ENCODE data around the gene SAXO2. TPM values are rescaled to one million over a fixed set of nuclear protein-coding genes. Genes with fewer than 3 reads are reported as not detected.
"Not testable (repeated sequence)": the region's sequence is repeated elsewhere in the genome, so short reads cannot be mapped to it uniquely, and the experiment has no call there.

The SAXO2 gene
- total RNA-seq, 2 experiments from 2014 or later: not detected

GRCh38 chr15:82298032-82298431 is 35.4 kb downstream of the SAXO2 start:
- ATAC-seq: no peak
- H3K27me3 Mint-ChIP-seq: no peaks in the 10 kb centered on the region
- H3K4me1 Mint-ChIP-seq: peaks cover 19% of the 10 kb centered on the region
- H3K27ac Mint-ChIP-seq: peak overlapping the region; percentile 17
- H3K36me3 Mint-ChIP-seq: no peaks in the 10 kb centered on the region
- CTCF ChIA-PET: no interaction called here
- no peaks in the 10 kb centered on the region for H3K9me3 Mint-ChIP-seq (ENCODE audit: low read depth)
- DNase-seq: no peak
- no peak overlapping the region for H3K4me3 Mint-ChIP-seq

GRCh38 chr15:82298520-82298919 is 35.9 kb downstream of the SAXO2 start:
- CTCF ChIA-PET: no interaction called here
- Mint-ChIP-seq H3K4me1 (peaks cover 19% of the 10 kb centered on the region), H3K27ac (no peak overlapping the region), H3K4me3 (no peak overlapping the region), H3K36me3 (no peaks in the 10 kb centered on the region), H3K9me3 (ENCODE audit: low read depth) (no peaks in the 10 kb centered on the region), H3K27me3 (no peaks in the 10 kb centered on the region)
- ATAC-seq (peak; percentile 84), DNase-seq (peak; percentile 77)

- H3K27me3 Mint-ChIP-seq; H3K36me3 Mint-ChIP-seq; CTCF ChIA-PET; H3K9me3 Mint-ChIP-seq (ENCODE audit: low read depth); ATAC-seq; H3K27ac Mint-ChIP-seq; DNase-seq; H3K4me3 Mint-ChIP-seq: not testable (repeated sequence)
- peaks cover 19% of the 10 kb centered on the region for H3K4me1 Mint-ChIP-seq
Observed at GRCh38 chr15:82299511-82299914, 36.9 kb downstream of the SAXO2 start.

- H3K36me3 Mint-ChIP-seq; ATAC-seq; H3K27me3 Mint-ChIP-seq; H3K27ac Mint-ChIP-seq; H3K4me3 Mint-ChIP-seq; CTCF ChIA-PET; H3K9me3 Mint-ChIP-seq (ENCODE audit: low read depth); DNase-seq: not testable (repeated sequence)
- H3K4me1 Mint-ChIP-seq: peaks cover 19% of the 10 kb centered on the region
Observed at GRCh38 chr15:82300326-82300725, 37.7 kb downstream of the SAXO2 start.

- Mint-ChIP-seq H3K36me3 (no peaks in the 10 kb centered on the region), H3K4me1 (peaks cover 19% of the 10 kb centered on the region), H3K27me3 (no peaks in the 10 kb centered on the region), H3K27ac (no peak overlapping the region), H3K9me3 (ENCODE audit: low read depth) (no peaks in the 10 kb centered on the region), H3K4me3 (no peak overlapping the region)
- ATAC-seq (no peak), DNase-seq (no peak)
- CTCF ChIA-PET: no interaction called here
Observed at GRCh38 chr15:82300883-82301282, 38.3 kb downstream of the SAXO2 start.

GRCh38 chr15:82301296-82302016 is 38.8 kb downstream of the SAXO2 start:
- Mint-ChIP-seq H3K4me1 (peaks cover 19% of the 10 kb centered on the region), H3K4me3 (no peak overlapping the region), H3K9me3 (ENCODE audit: low read depth) (no peaks in the 10 kb centered on the region), H3K27me3 (no peaks in the 10 kb centered on the region), H3K36me3 (no peaks in the 10 kb centered on the region), H3K27ac (no peak overlapping the region)
- DNase-seq (no peak), ATAC-seq (no peak)
- CTCF ChIA-PET: no interaction called here

GRCh38 chr15:82303956-82304777 is 41.5 kb downstream of the SAXO2 start:
- H3K4me3 Mint-ChIP-seq: no peak overlapping the region
- H3K4me1 Mint-ChIP-seq: no peaks in the 10 kb centered on the region
- no peaks in the 10 kb centered on the region for H3K9me3 Mint-ChIP-seq (ENCODE audit: low read depth)
- H3K27ac Mint-ChIP-seq: no peak overlapping the region
- no peaks in the 10 kb centered on the region for H3K27me3 Mint-ChIP-seq
- CTCF ChIA-PET: interaction anchor here (0.5 kb wide), 1 partner anchor 68 kb away, joined by 3 read pairs; no protein-coding TSS in a partner anchor
- no peak for ATAC-seq
- H3K36me3 Mint-ChIP-seq: no peaks in the 10 kb centered on the region
- DNase-seq: no peak

GRCh38 chr15:82304778-82305090 is 42.1 kb downstream of the SAXO2 start:
- H3K4me3 Mint-ChIP-seq: no peak overlapping the region
- H3K27me3 Mint-ChIP-seq: no peaks in the 10 kb centered on the region
- DNase-seq (no peak), ATAC-seq (no peak)
- H3K4me1 Mint-ChIP-seq: no peaks in the 10 kb centered on the region
- CTCF ChIA-PET: no interaction called here
- H3K36me3 Mint-ChIP-seq: no peaks in the 10 kb centered on the region
- no peaks in the 10 kb centered on the region for H3K9me3 Mint-ChIP-seq (ENCODE audit: low read depth)
- H3K27ac Mint-ChIP-seq: no peak overlapping the region

- H3K27me3 Mint-ChIP-seq: peaks cover 3% of the 10 kb centered on the region
- CTCF ChIA-PET: no interaction called here
- no peak for DNase-seq
- H3K4me1 Mint-ChIP-seq: no peaks in the 10 kb centered on the region
- no peak overlapping the region for H3K4me3 Mint-ChIP-seq
- no peak overlapping the region for H3K27ac Mint-ChIP-seq
- ATAC-seq: no peak
- H3K36me3 Mint-ChIP-seq: no peaks in the 10 kb centered on the region
- peaks cover 3% of the 10 kb centered on the region for H3K9me3 Mint-ChIP-seq (ENCODE audit: low read depth)
Observed at GRCh38 chr15:82305621-82306048, 43.0 kb downstream of the SAXO2 start.

- Mint-ChIP-seq H3K4me1 (no peaks in the 10 kb centered on the region), H3K36me3 (no peaks in the 10 kb centered on the region), H3K27ac (no peak overlapping the region), H3K9me3 (ENCODE audit: low read depth) (peaks cover 3% of the 10 kb centered on the region), H3K27me3 (peaks cover 3% of the 10 kb centered on the region), H3K4me3 (no peak overlapping the region)
- ATAC-seq: no peak
- no peak for DNase-seq
- CTCF ChIA-PET: no interaction called here
Observed at GRCh38 chr15:82306791-82307713, 44.4 kb downstream of the SAXO2 start.

GRCh38 chr15:82307714-82308081 is 45.1 kb downstream of the SAXO2 start:
- CTCF ChIA-PET: no interaction called here
- Mint-ChIP-seq H3K27me3 (peaks cover 3% of the 10 kb centered on the region), H3K4me1 (no peaks in the 10 kb centered on the region), H3K36me3 (no peaks in the 10 kb centered on the region), H3K27ac (no peak overlapping the region), H3K4me3 (no peak overlapping the region), H3K9me3 (ENCODE audit: low read depth) (peaks cover 3% of the 10 kb centered on the region)
- ATAC-seq (no peak), DNase-seq (no peak)

- no peak overlapping the region for H3K4me3 Mint-ChIP-seq
- no peak overlapping the region for H3K27ac Mint-ChIP-seq
- no peaks in the 10 kb centered on the region for H3K36me3 Mint-ChIP-seq
- peaks cover 3% of the 10 kb centered on the region for H3K9me3 Mint-ChIP-seq (ENCODE audit: low read depth)
- DNase-seq (no peak), ATAC-seq (no peak)
- no peaks in the 10 kb centered on the region for H3K4me1 Mint-ChIP-seq
- CTCF ChIA-PET: no interaction called here
- H3K27me3 Mint-ChIP-seq: peaks cover 3% of the 10 kb centered on the region
Observed at GRCh38 chr15:82309802-82310201, 47.2 kb downstream of the SAXO2 start.

GRCh38 chr15:82311321-82311720 is 48.7 kb downstream of the SAXO2 start:
- H3K27ac Mint-ChIP-seq; CTCF ChIA-PET; ATAC-seq; H3K27me3 Mint-ChIP-seq; H3K36me3 Mint-ChIP-seq; H3K4me1 Mint-ChIP-seq; H3K9me3 Mint-ChIP-seq (ENCODE audit: low read depth); DNase-seq; H3K4me3 Mint-ChIP-seq: not testable (repeated sequence)

Measured in activated CD8-positive, alpha-beta memory T cell treated with anti-CD3 and anti-CD28 coated beads, Interleukin-2, amount 10 ng/mL, durations not matched to agents 7 days and 5 days (primary cell).